GM12878 (cell line): ENCODE data around the gene WWOX. TPM values are rescaled to one million over a fixed set of nuclear protein-coding genes. Genes with fewer than 3 reads are reported as not detected.

Source experiments
- ATAC-seq: fragments of 200-7000 bp; cut with Tn5 transposase; 3 replicates; pipeline ENCODE4 v1.9.1; 2020; ENCODE audit warnings: mild to moderate bottlenecking, moderate library complexity
- BruUV-seq: library from RNA; stranded (reverse); fragments of 400-500 nt; replicated peaks from 2 replicates; lab custom pipeline; 2021; lab: Mats Ljungman, UMichigan
- CTCF ChIA-PET: fragments of 300-600 bp; sonication (Branson Sonifier 250); formaldehyde crosslinking; extraction: SDS; loops from one replicate; lab custom pipeline; 2021; ENCODE audit warnings: inconsistent platforms; lab: Yijun Ruan, JAX
- POLR2A ChIA-PET: fragments of 350-600 bp; formaldehyde crosslinking; extraction: SDS; loops from one replicate; lab custom pipeline; 2021; ENCODE audit warnings: inconsistent platforms; lab: Charles Lee
- RAD21 ChIA-PET: fragments of 300-600 bp; sonication (Branson Sonifier 250); formaldehyde crosslinking; loops from one replicate; lab custom pipeline; 2023; ENCODE audit warnings: antibody characterized with exemption; ENCODE audit not compliant: unreplicated experiment; lab: Charles Lee
- SMC1A ChIA-PET: fragments of 300-600 bp; sonication (Branson Sonifier 250); formaldehyde crosslinking; loops from one replicate; lab custom pipeline; 2023; ENCODE audit not compliant: unreplicated experiment, uncharacterized antibody; lab: Charles Lee
- DNase-seq: peaks from one replicate; pipeline ENCODE4 v3.0.0-alpha.2; 2011; ENCODE audit warnings: low read depth, low spot score
- FAIRE-seq: peaks from 3 replicates; lab custom pipeline; 2011; peaks lifted over from hg19 to GRCh38; lab: Jason Lieb, UNC
- H2AFZ ChIP-seq: 2 replicates; pipeline ENCODE4 v1.6.0; 2011; ENCODE audit warnings: low read depth, low read length, control low read depth; ENCODE audit not compliant: control insufficient read depth
- H3K27ac ChIP-seq: 2 replicates; pipeline ENCODE4 v1.5.1; 2011; ENCODE audit warnings: control low read depth; ENCODE audit not compliant: control insufficient read depth, insufficient read depth
- H3K27me3 ChIP-seq, 2 experiments: replicated peaks in 1 of 2; 2 replicates each; pipeline versions ENCODE4 v1.6.0 to v1.6.1; 2011; ENCODE audit warnings: low read length in 1 of 2; ENCODE audit not compliant: control insufficient read depth in 2 of 2, insufficient read depth in 2 of 2
- H3K36me3 ChIP-seq, 2 experiments: 2 replicates each; pipeline ENCODE4 v1.5.1; 2011; ENCODE audit warnings: low read length in 1 of 2; ENCODE audit not compliant: control insufficient read depth in 2 of 2, insufficient read depth in 2 of 2
- H3K4me1 ChIP-seq: 2 replicates; pipeline ENCODE4 v1.6.1; 2011; ENCODE audit warnings: mild to moderate bottlenecking, low read length, moderate library complexity, mixed read lengths; ENCODE audit not compliant: control insufficient read depth, insufficient read depth
- H3K4me2 ChIP-seq: 2 replicates; pipeline ENCODE4 v1.6.0; 2011; ENCODE audit warnings: control low read depth; ENCODE audit not compliant: control insufficient read depth, insufficient read depth
- H3K4me3 ChIP-seq: fragments of 200-600 bp; sonication (generic); 2 replicates; pipeline ENCODE4 v1.5.1; 2016
- H3K79me2 ChIP-seq: 2 replicates; pipeline ENCODE4 v1.6.0; 2011; ENCODE audit warnings: low read length; ENCODE audit not compliant: control insufficient read depth, insufficient read depth
- H3K9ac ChIP-seq: 2 replicates; pipeline ENCODE4 v1.8.0; 2011; ENCODE audit warnings: low read length, control low read depth, mixed read lengths; ENCODE audit not compliant: control insufficient read depth, insufficient read depth
- H3K9me3 ChIP-seq: replicated peaks from 3 replicates; pipeline ENCODE4 v1.5.1; 2011; ENCODE audit warnings: mild to moderate bottlenecking, low read length; ENCODE audit not compliant: control insufficient read depth, insufficient read depth
- H4K20me1 ChIP-seq: 2 replicates; pipeline ENCODE4 v1.6.0; 2011; ENCODE audit not compliant: control insufficient read depth, insufficient read depth
- CHD1 ChIP-seq: IDR thresholded peaks from 2 replicates; pipeline ENCODE4 v1.6.1; 2012; ENCODE audit warnings: low read depth, low read length, improper control_type of control experiment
- EP300 ChIP-seq, 2 experiments: fragments of 150-350 bp in 1 of 2; IDR thresholded peaks; 2 replicates each; pipeline ENCODE4 v1.6.1; 2011 to 2012; ENCODE audit warnings: low read depth in 2 of 2, low read length in 2 of 2, borderline replicate concordance in 1 of 2, improper control_type of control experiment in 1 of 2, inconsistent platforms in 1 of 2; ENCODE audit not compliant: control insufficient read depth in 1 of 2
- IRF3 ChIP-seq: fragments of 450-650 bp; IDR thresholded peaks from 2 replicates; pipeline ENCODE4 v1.6.1; 2014; ENCODE audit warnings: mild to moderate bottlenecking
- MYB ChIP-seq: fragments of 150-350 bp; IDR thresholded peaks from 2 replicates; pipeline ENCODE4 v1.6.1; 2014; ENCODE audit warnings: mild to moderate bottlenecking, low read depth, low read length, borderline replicate concordance
- RAD21 ChIP-seq: IDR thresholded peaks from 2 replicates; pipeline ENCODE4 v1.6.1; 2011; ENCODE audit warnings: mild to moderate bottlenecking, low read depth, low read length, moderate library complexity; ENCODE audit not compliant: insufficient read depth
- SKIL ChIP-seq: fragments of 450-650 bp; IDR thresholded peaks from 2 replicates; pipeline ENCODE4 v1.6.1; 2017; ENCODE audit warnings: mild to moderate bottlenecking, low read depth, inconsistent platforms; ENCODE audit not compliant: poor library complexity, severe bottlenecking
- SMC3 ChIP-seq: IDR thresholded peaks from 2 replicates; pipeline ENCODE4 v1.6.1; 2011; ENCODE audit warnings: low read length, improper control_type of control experiment, borderline replicate concordance
- USF1 ChIP-seq: IDR thresholded peaks from 2 replicates; pipeline ENCODE4 v1.6.1; 2011; ENCODE audit warnings: borderline replicate concordance, low read depth, mild to moderate bottlenecking, moderate library complexity, mixed read lengths, low read length; ENCODE audit not compliant: insufficient read depth; ENCODE audit errors: extremely low read length
- WGBS: methylation state at CpG from one replicate; pipeline ENCODE4 v1.1.6; 2016; ENCODE audit warnings: low lambda C conversion rate; ENCODE audit not compliant: insufficient replicate concordance, insufficient coverage; ENCODE audit errors: missing lambda C conversion rate; 5-methylcytosine and 5-hydroxymethylcytosine counted together
- in situ Hi-C: fragments of 300-500 bp; cut with MboI; formaldehyde crosslinking; loops from 9 replicates; pipeline ENCODE4 v1.14.3; 2018; ENCODE audit warnings: mixed read lengths
- intact Hi-C: fragments of 100-400 bp; cut with micrococcal nuclease; formaldehyde crosslinking; loops from one replicate; pipeline ENCODE4 v1.14.2; 2022; ENCODE audit not compliant: unreplicated experiment
- polyA plus RNA-seq, 11 experiments: library from polyadenylated mRNA; depleted of rRNA in 4 of 11; unstranded in 6 of 11; stranded (reverse) in 5 of 11; fragments of >200 nt; fragmentation: Nextera tagmentation in 4 of 11; fragmentation: Illumina TruSeq in 1 of 11; extraction: Ambion mirVana in 4 of 11; extraction: Trizol in 1 of 11; gene quantifications; 1 replicate in 1 of 11; 2 replicates in 10 of 11; pipeline versions ENCODE4 v1.2.1 to v1.2.3, GENCODE V29; 2011 to 2016; ENCODE audit warnings: inconsistent platforms in 2 of 11, missing spikeins in 2 of 11, low read depth in 1 of 11
- total RNA-seq, 4 experiments: library from RNA; depleted of rRNA in 3 of 4; stranded (reverse); fragments of >200 nt in 3 of 4; fragmentation: Illumina TruSeq in 1 of 4; extraction: Trizol in 1 of 4; gene quantifications; 2 replicates each; pipeline versions ENCODE4 v1.2.1 to v1.2.3, GENCODE V29; 2013 to 2021

WWOX gene
- total and polyA plus RNA-seq, 10 of the 15 experiments (the other 5 are each of a cell fraction or from before 2014, with no cell fraction given), result 2.8 to 24.4 (median 17.8) TPM

GRCh38 chr16:79155904-79156303, 1056.5 kb downstream of the WWOX start:
- BruUV-seq, result no TSS peak
- Histone ChIP-seq H3K36me3 (no peaks in the 10 kb centered on the region), H3K27ac (no peak overlapping the region), H3K4me1 (no peaks in the 10 kb centered on the region), H3K9ac (no peak overlapping the region), H3K4me3 (no peak overlapping the region), H3K79me2 (no peaks in the 10 kb centered on the region), H3K4me2 (no peak overlapping the region), H2AFZ (no peak overlapping the region), H3K9me3 (no peaks in the 10 kb centered on the region), H4K20me1 (no peaks in the 10 kb centered on the region), H3K27me3 (no peaks in the 10 kb centered on the region)
- FAIRE-seq, result no peak
- 26% methylated on average over 4 of the region's 4 CpGs for WGBS
- no peak for DNase-seq
- POLR2A ChIA-PET, result no interaction called here
- intact Hi-C loops, result no loop called here
- RAD21 ChIA-PET, result no interaction called here
- in situ Hi-C loops, result no loop called here
- no peak for ATAC-seq
- CTCF ChIA-PET, result no interaction called here
- SMC1A ChIA-PET, result no interaction called here
- no peak for TF ChIP-seq CHD1
- TF ChIP-seq SMC3, result no peak
- TF ChIP-seq SKIL, result no peak
- TF ChIP-seq USF1, result no peak
- TF ChIP-seq MYB, result no peak
- TF ChIP-seq EP300 (IDR thresholded peaks at IDR 0.05; ENCODE audit: borderline replicate concordance in 1 of 2, control insufficient read depth in 1 of 2, low read depth in 2 of 2, low read length in 2 of 2), result no peak
- TF ChIP-seq IRF3, result no peak
- no peak for TF ChIP-seq RAD21
